ENCODE results near the gene KCMF1.

- TF ChIP-seq CTCF (IDR thresholded peaks at IDR 0.05) (no peak), POLR2AphosphoS5 (IDR thresholded peaks at IDR 0.05) (no peak), POLR2A (IDR thresholded peaks at IDR 0.05) (no peak), EP300 (IDR thresholded peaks at IDR 0.05) (no peak)
Measured at GRCh38 chr2:85001595-85001994, 30.6 kb downstream of the KCMF1 start.
